GM18858 (cell line): ENCODE results near the gene TMEM141.
"Not testable (repeated sequence)": the region's sequence is repeated elsewhere in the genome, so short reads cannot be mapped to it uniquely, and the experiment has no call there.

Experiments
- ATAC-seq: cut with Tn5 transposase; IDR thresholded peaks from one replicate; pipeline ENCODE4 v1.9.1; 2021; ENCODE audit not compliant: unreplicated experiment

Gene TMEM141

DNA sequence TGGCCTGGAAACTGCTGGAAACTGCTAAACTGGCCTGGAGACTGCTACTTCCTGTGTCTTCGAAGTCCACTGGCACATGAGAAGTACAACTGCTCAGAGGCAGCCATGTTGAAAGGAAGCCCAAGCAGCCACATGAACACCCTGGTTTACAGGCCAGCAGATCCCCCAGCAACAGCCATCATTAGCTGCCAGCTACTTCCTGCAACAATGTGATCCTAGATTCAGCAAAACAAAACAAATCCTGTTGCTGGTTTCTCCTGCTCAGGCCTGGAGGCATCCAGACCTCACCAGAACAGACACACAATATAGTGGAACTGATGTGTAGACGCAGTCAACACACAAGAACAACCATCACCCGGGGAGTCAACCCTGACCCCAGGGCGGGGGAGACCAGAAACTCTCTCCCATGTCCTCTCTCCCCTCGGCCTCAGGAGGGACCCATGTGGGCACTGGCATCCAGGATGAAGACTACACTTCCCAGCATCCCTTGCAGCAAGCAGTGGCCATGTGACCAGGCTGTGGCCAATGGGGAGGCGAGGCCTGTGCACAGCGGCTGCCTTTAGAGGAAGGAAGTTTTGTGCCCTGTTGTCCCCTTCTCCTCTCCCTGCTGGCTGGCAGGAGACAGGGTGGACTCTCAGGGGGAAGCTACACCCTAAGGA is 17.6 kb upstream of the TMEM141 start:
- no peak for ATAC-seq

DNA sequence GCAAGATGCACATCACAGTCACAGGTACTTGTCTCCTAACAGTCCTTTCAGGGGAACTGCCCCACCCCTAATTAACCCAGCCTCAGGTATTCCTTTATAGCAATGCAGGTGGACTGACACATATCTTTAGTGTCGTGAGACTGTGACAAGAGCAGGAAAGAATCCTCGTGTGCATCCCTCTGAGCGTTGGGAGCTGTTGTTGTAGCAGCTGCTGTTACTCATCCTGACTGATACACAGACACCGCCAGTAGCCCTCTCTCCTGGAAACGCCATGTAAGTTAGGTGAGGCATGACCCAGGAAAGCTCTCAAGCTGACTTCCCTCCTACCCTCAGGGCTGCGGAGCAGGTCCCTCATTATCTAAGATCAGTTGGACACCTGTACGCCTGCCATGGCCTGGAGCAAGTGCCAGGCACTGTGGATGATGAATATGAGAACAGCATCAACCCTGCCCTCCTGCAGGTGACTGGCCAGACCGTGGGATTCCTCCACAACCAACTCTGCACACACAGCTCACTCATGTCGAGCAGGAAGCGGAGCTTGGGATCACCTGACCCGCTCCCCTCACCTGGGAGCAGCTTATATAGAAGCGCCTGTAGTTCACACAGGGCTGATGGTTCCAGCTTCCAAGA is 16.6 kb upstream of the TMEM141 start:
- ATAC-seq: no peak

DNA sequence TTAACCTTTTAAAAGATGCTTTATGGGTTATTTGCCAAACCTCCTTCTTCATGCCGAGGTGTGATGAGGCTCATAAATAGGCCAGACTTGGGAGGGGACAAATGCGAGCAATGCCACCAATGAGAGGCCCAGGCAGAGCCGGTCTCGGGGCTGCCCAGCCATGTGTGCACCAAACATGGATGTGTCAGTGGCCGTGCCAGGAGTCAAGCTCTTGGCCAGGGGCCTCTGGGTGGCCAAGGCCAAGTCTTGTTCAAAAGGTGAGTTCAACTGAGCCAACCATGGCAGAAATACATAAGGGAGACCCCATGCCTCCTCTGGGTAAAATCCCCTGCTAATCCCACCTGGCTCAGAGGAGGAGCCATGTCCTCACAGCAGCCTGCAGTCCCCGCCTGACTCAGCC is 16.0 kb upstream of the TMEM141 start:
- ATAC-seq: no peak

DNA sequence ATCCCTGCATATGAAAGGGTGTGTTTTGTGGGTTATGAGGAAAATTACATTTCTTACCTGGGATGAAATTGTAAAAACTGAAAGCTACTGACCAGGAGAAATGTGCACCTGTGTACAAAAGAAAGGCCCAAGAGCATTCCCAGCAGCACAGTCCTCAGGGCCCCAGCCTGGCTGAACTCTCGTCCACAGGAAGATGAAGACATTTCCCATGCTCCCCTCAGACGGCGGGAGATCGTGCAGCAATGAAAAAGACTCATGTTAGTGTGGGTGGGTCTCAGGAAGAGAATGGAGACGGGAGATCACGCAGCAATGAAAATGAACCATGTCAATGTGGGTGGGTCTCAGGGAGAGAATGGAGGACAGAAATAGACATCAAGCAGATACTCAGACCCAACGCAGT is 14.2 kb upstream of the TMEM141 start:
- ATAC-seq: no peak

DNA sequence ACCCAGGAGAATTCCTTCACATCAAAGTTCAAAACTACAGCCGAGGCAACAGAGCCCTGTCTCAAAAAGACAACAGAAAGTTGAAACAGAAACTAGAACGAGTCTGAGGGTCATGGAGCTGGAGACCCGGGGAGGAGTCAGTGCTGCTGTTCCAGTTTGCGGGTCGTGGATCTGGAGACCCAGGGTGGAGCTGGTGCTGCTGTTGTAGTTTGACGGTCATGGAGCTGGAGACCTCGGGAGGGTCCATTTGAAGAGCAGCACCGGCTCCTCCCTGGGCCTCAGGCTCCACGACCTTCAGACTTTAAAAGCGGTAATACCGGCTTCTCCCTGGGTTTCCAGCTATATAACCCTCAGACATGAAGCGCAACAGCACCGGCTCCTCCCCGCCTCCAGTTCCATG is 13.8 kb upstream of the TMEM141 start:
- ATAC-seq: no peak

DNA sequence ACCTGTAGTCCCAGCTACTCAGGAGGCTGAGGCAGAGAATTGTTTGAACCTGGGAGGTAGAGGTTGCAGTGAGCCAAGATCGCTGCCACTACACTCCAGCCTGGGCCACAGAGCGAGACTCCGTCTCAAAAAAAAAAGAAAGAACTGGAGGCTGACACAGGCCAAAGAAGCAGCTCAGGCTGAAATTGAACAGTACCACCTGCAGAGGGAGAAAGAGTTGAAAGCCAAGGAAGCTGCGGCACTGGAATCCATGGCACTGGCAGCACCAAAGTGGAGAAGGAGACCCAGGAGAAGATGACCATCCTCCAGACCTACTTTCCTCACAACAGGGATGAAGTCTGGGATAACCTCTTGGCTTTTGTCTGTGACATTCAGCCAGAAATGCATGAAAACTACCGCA is 11.3 kb upstream of the TMEM141 start:
- ATAC-seq: no peak

DNA sequence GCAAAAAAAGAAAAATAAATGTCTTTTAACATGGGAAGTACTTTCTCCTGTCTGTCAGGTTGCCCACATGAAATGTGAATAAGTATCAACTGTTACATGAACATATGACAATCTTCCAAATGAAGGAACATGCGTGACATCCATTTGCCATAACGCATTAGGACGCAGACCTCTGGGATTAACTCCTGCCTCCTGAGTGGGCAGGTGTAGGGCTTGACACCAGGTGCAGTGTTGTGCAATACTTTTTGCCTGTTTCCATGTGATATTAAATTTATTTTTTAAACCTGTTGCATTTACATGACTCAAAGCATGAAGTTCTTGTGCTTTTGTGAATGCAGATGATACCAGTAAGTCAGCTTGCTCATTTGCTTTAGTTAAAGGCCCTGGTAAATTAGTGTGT is 8.7 kb upstream of the TMEM141 start:
- ATAC-seq: no peak

DNA sequence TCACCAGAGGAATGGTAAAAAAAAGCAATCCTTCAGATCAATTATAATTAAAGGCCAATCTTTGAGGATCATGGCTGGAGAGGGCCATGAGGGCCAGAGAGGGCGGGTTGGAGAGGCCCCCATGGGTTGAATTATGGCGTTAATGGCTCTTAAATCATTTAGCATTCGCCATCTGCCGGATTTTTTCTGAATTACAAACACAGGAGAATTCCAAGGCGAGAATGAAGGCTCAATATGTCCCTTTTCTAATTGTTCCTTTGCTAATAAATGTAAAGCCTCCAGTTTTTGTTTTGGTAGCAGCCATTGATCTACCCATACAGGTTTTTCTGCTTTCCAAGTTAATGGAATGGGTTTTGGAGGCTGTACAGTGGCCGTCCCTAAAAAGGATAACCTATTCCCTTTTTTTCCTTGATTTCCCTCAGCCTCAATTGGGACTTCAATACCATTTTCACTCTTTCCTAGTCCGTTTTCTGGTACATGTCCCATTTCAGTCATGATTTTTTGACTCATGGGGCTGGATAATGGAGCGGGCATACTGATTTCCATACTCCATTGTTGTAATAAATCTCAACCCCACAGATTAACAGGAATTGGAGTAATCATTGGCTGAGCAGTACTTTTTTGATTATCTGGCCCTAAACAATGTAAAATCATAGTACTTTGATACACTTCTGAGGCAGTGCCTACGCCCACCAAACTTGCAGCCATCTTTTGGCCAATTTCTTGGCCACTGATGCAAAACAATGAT is 6.7 kb upstream of the TMEM141 start:
- ATAC-seq: no peak

DNA sequence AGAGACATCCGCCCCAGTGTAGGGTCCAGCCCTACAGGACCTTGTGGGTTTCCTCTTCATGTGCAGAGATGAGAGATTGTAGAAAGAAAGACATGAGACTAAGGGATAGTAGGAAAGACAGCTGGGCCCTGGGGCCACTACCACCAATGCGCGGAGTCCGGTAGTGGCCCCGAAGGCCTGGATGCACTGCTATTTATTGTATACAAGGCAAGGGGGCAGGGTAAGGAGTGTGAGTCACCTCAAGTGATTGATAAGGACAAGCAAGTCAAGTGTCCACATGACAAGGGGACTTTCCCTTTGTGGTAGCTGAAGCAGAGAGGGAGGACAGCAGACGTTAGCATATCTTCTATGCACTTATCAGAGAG is 6.2 kb upstream of the TMEM141 start:
- no peak for ATAC-seq

DNA sequence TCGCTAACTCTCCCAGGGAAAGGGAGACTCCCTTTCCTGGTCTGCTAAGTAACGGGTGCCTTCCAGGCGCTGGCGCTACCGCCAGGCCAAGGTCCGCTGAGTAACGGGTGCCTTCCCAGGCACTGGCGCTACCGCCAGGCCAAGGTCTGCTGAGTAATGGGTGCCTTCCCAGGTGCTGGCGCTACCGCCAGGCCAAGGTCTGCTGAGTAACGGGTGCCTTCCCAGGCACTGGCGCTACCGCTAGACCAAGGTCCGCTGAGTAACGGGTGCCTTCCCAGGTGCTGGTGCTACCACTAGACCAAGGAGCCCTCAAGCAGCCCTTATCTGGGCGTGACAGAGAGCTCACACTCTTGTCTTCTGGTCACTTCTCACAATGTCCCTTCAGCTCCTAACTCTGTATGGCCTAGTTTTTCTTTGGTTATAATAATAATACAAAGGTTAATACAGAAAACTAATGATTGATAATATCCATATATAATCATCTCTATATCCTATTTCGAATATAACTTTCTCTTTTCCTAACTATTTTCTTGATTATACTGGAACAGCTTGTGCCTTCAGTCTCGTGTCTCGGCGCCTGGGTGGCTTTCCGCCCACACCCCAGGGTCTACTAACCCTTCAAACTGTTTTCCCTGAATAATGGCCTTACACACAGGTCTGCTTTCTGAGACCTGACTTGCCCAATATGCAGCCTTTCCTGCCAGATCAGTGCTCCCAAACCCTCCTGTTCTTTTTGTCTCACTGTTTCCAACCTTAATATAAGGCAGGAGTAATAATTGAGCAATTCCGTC is 5.4 kb upstream of the TMEM141 start:
- not testable (repeated sequence) for ATAC-seq

DNA sequence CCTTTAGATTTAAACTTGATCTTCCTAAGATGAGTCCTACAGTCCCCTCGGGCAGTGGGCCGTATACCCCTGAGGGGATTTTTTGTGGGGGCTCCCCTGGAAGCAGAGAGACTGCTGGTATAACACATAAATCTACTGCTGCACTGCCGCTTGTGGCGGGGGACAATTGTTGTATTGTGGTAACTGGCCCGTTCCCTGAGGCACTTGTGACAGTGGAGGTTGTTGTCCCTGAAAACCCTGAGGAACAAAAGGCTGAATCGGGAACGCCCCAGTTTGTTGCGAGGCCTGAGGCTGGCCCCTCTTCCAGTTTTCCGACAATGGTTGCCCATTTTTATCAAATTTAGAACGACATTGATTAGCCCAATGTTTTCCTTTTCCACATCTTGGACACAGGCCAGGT is 4.7 kb upstream of the TMEM141 start:
- no peak for ATAC-seq

DNA sequence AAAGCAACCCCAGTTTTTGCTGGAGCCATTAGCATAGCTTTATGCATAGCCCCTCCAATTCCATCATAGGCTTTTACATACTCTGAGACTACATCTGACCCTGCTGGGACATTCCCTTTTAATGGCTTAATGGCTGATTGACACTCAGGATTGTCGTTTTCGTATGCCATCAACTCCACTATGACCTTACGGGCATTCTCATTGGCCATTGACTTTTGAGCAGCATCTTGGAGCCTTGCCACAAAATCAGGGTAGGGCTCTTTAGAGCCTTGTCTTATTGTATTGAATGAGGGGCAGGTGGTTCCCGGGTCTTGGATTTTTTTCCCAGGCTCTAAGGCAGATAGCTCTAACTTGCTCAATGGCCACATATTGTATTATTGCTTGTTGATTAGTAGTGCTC is 4.2 kb upstream of the TMEM141 start:
- not testable (repeated sequence) for ATAC-seq

DNA sequence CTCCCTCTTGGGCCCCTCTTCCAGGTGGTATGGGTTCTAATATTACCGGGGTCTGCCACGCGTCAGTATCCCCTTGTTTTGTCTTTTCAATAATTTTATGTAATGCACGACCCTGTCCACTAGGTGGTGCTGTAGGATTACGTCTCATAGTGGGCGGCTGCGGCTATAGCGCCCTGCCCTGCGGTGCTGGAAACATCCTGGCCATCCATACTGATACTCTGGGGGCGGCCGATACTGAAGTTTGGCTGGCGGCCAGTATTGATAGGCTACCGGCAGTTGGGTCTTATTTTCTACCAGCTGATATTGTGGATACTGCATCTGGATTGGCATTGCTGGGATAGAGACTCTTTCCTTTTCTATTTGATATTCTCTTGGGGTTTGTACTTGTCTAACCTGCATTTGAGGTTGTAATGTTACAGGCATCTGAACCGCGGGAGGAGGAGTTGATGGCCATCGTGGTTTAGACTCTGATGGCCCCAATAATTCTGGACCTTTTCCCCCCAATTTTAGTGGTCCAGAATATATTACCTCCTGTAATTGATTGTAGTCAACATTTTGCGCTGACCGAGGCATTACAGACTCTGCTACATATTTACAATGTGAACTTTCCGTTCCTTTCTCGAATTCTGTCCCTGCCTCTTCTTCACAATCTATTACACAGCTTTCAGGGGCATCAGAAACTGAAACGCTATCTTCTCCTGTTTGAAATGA is 3.3 kb upstream of the TMEM141 start:
- ATAC-seq: no peak

DNA sequence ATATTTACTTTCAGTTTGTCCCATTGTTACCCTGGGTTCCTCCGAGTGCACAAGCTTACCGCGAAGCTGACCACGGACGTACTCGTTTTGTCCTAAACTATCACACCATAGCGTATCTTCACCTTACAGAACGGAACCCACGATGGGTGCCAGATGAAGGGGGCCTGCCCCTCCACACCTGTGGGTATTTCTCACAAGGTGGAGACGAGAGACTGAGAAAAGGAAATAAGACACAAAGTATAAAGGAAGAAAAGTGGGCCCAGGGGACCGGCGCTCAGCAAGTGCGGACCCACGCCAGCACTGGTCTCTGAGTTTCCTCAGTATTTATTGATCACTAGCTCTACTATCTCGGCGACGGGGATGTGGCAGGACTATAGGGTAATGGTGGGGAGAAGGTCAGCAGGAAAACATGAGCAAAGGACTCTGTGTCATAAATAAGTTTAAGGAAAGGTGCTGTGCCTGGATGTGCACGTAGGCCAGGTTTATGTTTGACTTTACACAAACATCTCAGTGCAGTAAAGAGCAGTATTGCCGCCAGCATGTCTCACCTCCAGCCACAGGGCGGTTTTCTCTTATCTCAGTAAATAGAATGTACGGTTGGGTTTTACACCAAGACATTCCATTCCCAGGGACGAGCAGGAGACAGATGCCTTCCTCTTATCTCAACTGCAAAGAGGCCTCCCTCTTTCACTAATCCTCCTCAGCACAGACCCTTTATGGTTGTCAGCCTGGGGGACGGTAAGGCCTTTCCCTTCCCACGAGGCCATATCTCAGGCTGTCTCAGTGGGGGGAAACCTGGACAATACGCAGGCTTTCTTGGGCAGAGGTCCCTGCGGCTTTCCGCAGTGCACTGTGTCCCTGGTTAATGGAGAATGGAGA is 2.3 kb upstream of the TMEM141 start:
- not testable (repeated sequence) for ATAC-seq

DNA sequence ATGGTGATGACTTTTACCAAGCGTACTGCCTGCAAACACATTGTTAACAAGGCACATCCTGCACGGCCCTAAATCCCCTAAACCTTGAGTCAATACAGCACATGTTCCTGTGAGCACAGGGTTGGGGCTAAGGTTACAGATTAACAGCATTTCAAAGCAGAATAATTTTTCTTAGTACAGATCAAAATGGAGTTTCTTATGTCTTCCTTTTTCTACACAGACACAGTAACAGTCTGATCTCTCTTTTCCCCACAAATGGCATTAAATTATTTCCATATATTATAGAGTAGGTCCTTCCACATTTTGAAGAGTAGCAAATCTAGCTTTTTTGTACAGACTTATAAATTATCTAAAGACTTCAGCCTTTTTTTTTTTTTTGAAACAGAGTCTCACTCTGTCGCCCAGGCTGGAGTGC is 1.6 kb upstream of the TMEM141 start:
- no peak for ATAC-seq

DNA sequence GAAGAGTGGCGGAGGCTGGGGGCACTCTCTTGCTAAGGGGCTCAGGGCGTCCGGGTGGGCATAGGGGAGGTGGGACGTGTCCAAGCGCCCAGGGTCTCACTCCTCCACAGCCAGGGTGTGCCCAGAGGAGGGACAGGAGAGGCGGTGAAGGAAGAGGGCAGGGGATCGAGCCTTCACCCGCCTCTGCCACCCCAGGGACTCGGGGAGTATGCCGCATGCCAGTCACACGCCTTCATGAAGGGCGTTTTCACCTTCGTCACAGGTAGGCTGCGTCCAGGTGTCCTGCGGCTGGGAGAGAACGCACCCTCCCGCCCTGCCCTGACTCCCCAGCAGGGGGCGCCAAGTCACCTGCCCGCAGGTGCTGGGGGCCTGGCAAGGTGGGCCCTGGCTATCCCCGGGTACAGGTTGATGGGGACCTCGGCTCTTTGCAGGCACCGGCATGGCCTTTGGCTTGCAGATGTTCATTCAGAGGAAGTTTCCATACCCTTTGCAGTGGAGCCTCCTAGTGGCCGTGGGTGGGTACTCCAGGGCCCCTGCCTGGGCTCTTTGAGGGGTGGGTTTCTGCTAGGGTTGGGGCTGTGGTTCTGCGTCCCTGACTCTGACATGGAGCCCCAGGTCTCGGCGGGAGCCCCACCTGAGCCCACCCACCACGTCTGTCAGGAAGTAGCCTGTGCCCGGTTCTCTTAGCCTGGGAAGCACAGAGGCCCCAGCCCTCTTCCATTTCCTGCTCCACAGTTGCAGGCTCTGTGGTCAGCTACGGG is 552 bp downstream of the TMEM141 start:
- no peak for ATAC-seq

DNA sequence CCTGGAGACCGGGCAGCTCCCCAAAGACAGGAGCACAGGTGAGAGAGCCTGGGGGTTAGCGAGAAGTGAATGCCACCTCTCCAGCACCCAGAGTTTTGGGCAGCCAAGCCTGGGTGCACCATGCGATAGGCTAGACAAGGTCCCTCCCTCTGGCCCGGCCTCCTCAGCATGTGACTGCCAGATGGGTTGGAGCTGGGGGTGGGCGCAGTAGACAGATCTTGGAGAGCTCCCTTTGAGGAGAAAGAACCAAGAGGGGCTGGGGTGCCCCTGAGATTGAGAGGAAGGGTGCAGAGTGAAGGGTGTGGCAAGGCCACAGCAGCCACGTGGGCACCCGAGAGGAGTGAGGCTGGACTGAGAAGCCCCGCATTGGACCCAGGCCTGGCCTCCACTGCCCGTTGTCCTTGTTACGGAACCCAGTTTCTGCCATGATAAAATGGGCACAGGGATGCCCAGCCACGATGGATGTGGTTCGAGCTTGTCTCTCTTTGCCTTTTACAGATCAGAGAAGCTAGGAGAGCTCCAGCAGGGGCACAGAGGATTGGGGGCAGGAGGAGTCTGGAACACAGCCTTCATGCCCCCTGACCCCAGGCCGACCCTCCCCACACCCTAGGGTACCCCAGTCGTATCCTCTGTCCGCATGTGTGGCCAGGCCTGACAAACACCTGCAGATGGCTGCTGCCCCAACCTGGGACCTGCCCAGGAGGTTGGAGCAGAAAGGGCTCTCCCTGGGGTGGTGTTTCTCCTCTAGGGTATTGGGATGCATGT is 1.4 kb downstream of the TMEM141 start:
- ATAC-seq: no peak

DNA sequence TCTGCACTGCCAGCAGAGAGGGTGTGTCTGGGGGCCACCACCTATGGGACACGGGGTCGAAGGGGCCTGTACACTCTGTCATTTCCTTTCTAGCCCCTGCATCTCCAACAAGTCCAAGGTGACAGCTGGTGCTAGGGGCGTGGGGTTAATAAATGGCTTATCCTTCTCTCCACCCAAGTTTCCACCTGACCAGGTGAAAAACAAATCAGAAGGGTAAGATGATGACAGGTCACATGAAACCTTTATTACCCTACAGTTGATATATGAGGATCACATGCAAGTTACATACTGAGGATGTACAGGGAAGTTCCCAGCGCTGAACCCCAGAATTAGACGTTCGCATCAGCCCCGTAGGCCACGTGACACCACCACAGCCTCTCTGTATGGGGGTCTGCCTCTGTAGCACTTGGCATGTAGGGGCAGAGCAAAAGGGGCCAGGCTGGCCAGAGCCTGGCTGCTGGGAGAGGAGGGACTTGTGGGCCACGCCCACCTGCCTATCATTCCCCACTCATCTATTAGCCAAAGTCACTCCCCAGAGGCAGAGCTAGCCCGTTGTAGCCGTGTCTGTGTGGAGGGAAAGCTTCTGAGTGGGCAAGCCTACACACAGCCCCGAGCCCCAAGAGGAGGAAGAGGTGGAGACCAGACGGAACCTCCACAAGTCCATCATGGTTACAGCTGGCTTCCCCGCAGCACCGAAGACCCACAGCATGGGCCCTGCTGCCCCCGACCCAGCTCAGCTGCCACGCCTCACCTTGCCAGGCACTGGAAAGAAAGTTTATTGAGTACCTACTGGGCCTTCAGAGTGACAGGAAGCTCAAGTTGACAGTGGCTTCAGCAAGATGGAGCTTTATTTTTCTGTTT is 2.2 kb downstream of the TMEM141 start:
- no peak for ATAC-seq
